Panc1 (cell line): ENCODE measurements around the gene BICD1.

Source experiments
- CTCF ChIP-seq: fragments of 450-650 bp; IDR thresholded peaks from 2 replicates; pipeline ENCODE4 v1.5.1; 2017; ENCODE audit warnings: mild to moderate bottlenecking
- POLR2AphosphoS5 ChIP-seq: IDR thresholded peaks from 2 replicates; pipeline ENCODE4 v1.6.1; 2012; ENCODE audit warnings: mild to moderate bottlenecking, low read depth, low read length, moderate library complexity
- REST ChIP-seq, 2 experiments: IDR thresholded peaks; 2 replicates each; pipeline ENCODE4 v1.6.1; 2011 to 2012; ENCODE audit warnings: low read depth in 2 of 2, control low read depth in 1 of 2, low read length in 1 of 2, mild to moderate bottlenecking in 1 of 2, moderate library complexity in 1 of 2; ENCODE audit not compliant: insufficient read depth in 1 of 2

- no peak for TF ChIP-seq CTCF
- TF ChIP-seq REST (IDR thresholded peaks at IDR 0.05; ENCODE audit: insufficient read depth in 1 of 2, low read depth in 2 of 2, low read length in 1 of 2) = no peak
- TF ChIP-seq POLR2AphosphoS5 = no peak
These were observed 200.7 kb downstream of the BICD1 start for GRCh38 chr12:32307326-32307725.
